NCI-H748 (cell line): Measurements from ENCODE around the gene GMPPB.
"Not testable (repeated sequence)": the region's sequence is repeated elsewhere in the genome, so short reads cannot be mapped to it uniquely, and the experiment has no call there.

Experiments
- DNase-seq: peaks from one replicate; lab custom pipeline; 2025; ENCODE audit not compliant: unreplicated experiment; lab: John Stamatoyannopoulos, UW

GMPPB gene

DNA sequence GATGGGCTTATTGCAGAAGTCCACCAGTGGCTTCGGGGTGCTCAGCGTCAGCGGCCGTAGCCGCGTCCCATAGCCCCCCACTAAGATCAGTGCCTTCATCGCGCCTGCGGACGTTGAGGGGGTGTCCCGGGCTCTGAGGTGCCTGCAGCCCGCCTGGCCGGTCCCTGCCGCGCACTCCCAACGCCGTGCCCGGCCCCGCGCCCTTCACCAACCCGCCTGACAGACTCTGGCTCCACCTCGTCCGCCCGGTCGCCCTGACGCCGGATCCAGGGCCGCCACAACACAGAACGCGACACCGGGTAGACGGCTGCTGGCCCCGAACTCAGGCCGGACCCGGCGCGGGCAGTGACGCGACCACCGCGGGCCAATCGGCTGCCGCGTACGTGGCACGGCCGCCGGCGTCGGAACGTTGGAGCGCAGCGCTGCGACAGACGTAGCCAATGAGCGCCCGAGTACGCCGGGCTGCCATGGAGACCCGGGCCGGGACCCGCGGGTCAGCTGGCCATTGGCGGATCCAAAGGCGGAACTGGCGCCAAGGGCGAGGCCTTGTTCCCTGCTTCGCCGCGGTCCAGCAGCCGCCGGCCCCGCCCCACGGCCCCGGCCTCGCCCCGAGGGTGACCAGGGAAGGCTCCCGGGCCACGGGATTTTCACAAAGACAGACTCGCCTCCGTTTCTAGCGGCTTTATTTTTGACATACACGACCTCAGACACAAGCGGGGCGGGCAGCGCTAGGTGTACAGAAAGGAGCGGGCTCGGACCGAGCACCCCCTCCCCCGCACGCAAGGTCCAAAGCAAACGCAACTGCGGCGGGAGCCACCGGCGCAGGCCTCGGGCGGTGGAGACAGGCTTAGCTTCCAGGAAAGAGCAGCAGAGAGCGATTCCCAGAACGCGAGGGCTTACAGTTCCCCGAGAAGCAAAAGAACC, at the start of gene GMPPB:
TSS of gene GMPPB (minus strand) at position 324 of the 924 bp plus-strand sequence. CDS start at position 99, 225 bp downstream.
- DNase-seq = peak; percentile 96

DNA sequence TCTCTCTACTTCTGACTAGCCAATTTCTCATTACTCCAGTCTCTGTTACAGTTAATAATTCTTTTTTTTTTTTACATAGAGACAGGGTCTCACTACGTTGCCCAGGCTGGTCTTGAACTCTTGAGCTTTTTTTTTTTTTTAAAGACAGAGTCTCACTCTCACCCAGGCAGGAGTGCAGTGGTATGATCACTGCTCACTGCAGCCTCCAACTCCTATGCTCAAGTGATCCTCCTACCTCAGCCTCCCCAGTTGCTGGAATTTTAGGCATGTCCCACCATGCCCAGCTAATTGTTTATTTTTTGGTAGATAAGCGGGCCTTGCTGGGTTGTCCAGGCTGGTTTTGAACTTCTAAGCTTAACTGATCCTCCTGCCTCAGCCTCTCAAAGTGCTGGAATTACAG, 49.0 kb upstream of the GMPPB start:
- DNase-seq = no peak

DNA sequence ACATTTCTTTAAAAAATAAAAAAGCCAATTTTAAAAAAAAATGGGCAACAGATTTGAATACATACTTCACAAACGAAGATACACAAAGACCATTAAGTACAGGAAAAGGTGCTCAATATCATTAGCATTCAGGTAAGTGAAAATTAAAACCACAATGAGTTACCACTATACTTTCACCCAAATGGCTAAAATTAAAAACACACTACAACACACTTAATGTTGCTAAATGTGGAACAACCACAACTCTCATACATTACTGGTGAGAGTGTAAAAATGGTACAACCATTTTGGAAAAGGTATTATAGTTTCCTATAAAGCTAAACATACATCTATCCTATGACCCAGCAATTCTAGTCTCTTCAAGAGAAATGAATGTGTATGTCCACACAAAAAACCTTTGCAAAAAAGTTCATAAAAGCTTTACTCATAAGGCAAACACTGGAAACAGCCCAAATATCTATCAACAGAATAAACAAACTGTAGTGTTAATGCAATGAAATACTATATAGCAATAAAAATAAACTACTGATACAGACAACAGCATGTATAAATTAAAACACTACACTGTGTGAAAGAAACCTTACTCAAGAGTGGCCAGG, 47.7 kb upstream of the GMPPB start:
- DNase-seq = no peak

DNA sequence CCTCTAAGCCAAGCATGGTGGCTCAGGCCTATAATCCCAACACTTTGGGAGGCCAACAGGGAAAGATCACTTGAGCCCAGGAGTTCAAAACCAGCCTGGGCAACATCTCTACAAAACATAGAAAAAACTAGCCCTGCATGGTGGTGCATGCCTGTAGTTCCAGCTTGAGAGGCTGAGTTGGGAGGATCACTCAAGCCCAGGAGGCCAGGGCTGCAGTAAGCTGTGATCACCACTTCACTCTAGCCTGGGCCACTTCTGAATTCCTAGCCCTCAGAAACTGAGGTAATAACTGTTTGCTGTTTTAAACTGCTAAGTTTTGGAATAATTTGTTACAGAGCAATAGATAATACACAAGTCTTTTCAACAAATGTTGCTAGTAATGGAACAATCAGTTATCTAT, 46.2 kb upstream of the GMPPB start:
- no peak for DNase-seq

DNA sequence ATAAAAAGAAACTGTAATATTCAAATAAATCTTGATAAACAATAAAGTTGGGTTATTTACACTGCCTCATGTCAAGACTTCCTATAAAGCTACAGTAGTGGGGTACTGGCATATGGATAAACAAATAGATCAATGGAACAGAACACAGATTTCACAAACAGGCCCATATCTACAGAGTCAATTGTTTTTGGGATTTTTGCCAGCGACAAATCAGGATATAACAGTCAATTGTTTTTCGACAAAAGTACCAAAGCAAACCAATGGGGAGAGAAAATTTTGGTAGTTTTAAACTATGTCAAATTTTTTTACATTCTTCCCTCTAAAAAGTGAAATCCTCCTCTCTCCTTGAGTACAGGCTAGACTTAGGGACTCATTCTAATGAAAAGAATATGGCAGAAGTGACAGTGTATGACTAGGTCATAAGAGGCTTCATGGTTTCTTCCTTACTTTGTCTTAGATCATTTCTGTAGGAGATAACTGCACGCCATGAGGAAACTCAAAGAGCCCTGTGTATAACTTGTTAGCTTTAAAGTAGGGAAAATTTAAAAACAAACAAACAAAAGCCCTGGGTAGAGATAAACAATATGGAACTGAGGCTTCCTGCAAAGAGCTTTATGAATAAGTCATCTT, 45.6 kb upstream of the GMPPB start:
- DNase-seq = no peak

DNA sequence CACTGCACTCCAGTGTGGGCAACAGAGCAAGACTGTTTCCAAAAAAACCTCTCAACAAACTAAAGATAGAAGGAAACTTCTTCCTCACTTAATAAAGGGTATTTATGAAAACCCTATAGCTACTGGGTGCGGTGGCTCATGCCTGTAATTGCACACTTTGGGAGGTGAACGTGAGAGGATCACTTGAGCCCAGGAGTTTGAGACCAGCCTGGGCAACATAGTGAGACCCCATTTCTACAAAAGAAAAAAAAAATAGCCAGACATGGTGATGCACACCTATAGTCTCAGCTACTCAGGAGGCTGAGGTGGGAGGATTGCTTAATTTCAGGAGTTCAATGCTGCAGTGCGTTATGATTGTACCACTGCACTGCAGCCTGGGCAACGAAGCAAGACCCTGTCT, 40.2 kb upstream of the GMPPB start:
- DNase-seq = no peak

- DNase-seq = no peak
Observed at GRCh38 chr3:49761661-49762060, 37.9 kb upstream of the GMPPB start.

- DNase-seq = no peak
Observed at GRCh38 chr3:49759226-49759625, 35.5 kb upstream of the GMPPB start.

- DNase-seq = no peak
Observed at GRCh38 chr3:49757197-49757596, 33.4 kb upstream of the GMPPB start.

DNA sequence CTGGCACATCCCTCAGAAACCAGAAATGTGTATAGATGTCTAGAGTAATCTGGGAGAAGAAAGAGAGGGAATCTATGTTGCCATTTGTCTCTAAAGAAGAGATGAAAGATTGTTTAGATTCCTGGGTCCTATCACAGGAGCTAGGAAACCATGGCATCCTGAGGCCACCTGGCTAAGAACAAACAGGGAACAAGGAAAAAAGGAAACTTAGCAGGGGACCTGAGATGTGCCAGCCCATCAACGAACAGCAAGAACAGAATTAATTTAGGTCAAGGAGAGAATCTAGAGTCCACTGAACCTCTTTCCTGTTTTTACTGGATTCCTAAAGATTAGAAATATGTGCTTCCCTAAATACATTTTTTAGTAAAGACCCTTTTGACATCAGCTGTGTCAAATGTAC, 32.3 kb upstream of the GMPPB start:
- no peak for DNase-seq

- no peak for DNase-seq
Observed at GRCh38 chr3:49754536-49754935, 30.8 kb upstream of the GMPPB start.

- no peak for DNase-seq
Observed at GRCh38 chr3:49751501-49751900, 27.8 kb upstream of the GMPPB start.

DNA sequence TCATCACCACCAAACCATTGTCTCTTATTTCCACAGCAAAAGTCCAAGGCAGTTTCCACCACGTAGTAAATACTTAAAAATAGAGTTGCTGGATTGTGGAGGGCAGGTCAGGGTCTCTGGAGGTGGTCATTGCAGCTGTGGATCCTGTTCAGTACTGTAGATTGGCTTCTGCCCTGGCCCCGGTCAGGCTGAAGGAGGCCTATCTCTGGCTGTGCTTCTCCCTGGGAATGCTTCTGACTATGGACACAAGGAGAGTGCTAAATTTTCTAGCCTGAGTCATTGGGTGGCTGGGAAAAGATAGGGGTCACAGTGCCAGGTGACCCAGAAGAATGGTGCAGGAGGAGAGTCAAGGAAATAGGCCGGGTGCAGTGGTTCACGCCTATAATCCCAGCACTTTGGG, 26.3 kb upstream of the GMPPB start:
- no peak for DNase-seq

GRCh38 chr3:49748874-49749273, 25.1 kb upstream of the GMPPB start:
- not testable (repeated sequence) for DNase-seq

- no peak for DNase-seq
Observed at GRCh38 chr3:49747792-49748480, 24.2 kb upstream of the GMPPB start.

- DNase-seq = no peak
Observed at GRCh38 chr3:49745986-49746385, 22.2 kb upstream of the GMPPB start.

GRCh38 chr3:49740427-49740826, 16.7 kb upstream of the GMPPB start:
- no peak for DNase-seq

GRCh38 chr3:49738067-49738713, 14.4 kb upstream of the GMPPB start:
- DNase-seq = no peak

GRCh38 chr3:49734752-49735151, 11.0 kb upstream of the GMPPB start:
- DNase-seq = no peak

- DNase-seq = no peak
Observed at GRCh38 chr3:49733551-49733950, 9.8 kb upstream of the GMPPB start.

DNA sequence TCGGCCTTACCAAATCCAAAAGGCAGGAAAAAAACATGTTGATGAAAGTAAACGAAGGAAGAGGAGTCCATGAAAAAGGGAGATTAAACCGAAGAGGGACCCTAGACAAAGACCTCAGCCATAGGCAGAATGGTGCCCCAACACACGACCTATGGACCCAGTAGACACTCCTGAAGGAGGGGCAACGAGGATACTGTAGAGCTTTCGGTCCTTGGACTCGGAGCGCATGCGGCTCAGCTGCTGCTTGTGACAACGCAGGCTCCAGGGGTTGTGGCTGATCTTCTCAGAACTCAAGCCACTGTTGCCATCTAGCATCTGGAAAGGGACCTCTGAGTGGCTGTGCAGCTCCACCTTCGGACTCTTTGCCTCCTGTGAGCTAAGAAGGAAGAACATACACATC, 8.8 kb upstream of the GMPPB start:
- DNase-seq = no peak
